Liver (tissue), 9 donors: ENCODE data around the gene OR5K1. TPM values are rescaled to one million over a fixed set of nuclear protein-coding genes. Genes with fewer than 3 reads are reported as not detected.

Source experiments
- DNase-seq: peaks from one replicate; pipeline ENCODE4 v3.0.0-alpha.2; 2017; ENCODE audit warnings: low spot score
- H3K27ac ChIP-seq, 2 donors: one replicate each; pipeline ENCODE4 v1.7.0; 2013; ENCODE audit warnings: inconsistent platforms in 2 of 2, low read length in 2 of 2, control low read depth in 1 of 2, low read depth in 1 of 2, mild to moderate bottlenecking in 1 of 2
- H3K27me3 ChIP-seq, 4 donors: one replicate each; pipeline versions ENCODE4 v1.6.1 to v1.7.0; 2013; ENCODE audit warnings: low read length in 3 of 4, inconsistent platforms in 1 of 4, mild to moderate bottlenecking in 1 of 4, moderate library complexity in 1 of 4; ENCODE audit not compliant: control insufficient read depth in 4 of 4, insufficient read depth in 4 of 4
- H3K36me3 ChIP-seq, 4 donors: one replicate each; pipeline versions ENCODE4 v1.6.1 to v1.7.0; 2013; ENCODE audit warnings: low read length in 3 of 4, mild to moderate bottlenecking in 3 of 4, low read depth in 1 of 4, moderate library complexity in 1 of 4; ENCODE audit not compliant: control insufficient read depth in 4 of 4, insufficient read depth in 3 of 4
- H3K4me1 ChIP-seq, 4 donors: one replicate each; pipeline versions ENCODE4 v1.6.1 to v1.7.0; 2013; ENCODE audit warnings: low read length in 3 of 4, mild to moderate bottlenecking in 3 of 4, moderate library complexity in 1 of 4; ENCODE audit not compliant: control insufficient read depth in 4 of 4, insufficient read depth in 4 of 4
- H3K4me3 ChIP-seq, 3 donors: one replicate each; pipeline versions ENCODE4 v1.6.1 to v1.7.0; 2013; ENCODE audit warnings: low read length in 3 of 3, control low read depth in 1 of 3, low read depth in 1 of 3, mild to moderate bottlenecking in 1 of 3
- H3K9ac ChIP-seq, 2 donors: one replicate each; pipeline ENCODE4 v1.7.0; 2013; ENCODE audit warnings: low read length in 2 of 2, mild to moderate bottlenecking in 2 of 2, moderate library complexity in 2 of 2, control low read depth in 1 of 2, low read depth in 1 of 2
- H3K9me3 ChIP-seq, 4 donors: one replicate each; pipeline versions ENCODE4 v1.6.1 to v1.7.0; 2013; ENCODE audit warnings: low read length in 3 of 4; ENCODE audit not compliant: control insufficient read depth in 4 of 4
- ATF3 ChIP-seq: IDR thresholded peaks from 2 replicates; pipeline ENCODE4 v1.6.1; 2016; ENCODE audit warnings: antibody characterized with exemption
- CTCF ChIP-seq: fragments of 150-350 bp; IDR thresholded peaks from 2 replicates; pipeline ENCODE4 v1.5.1; 2017; ENCODE audit warnings: improper control_type of control experiment, low read depth, low read length; ENCODE audit not compliant: missing input control
- EGR1 ChIP-seq, 2 donors: IDR thresholded peaks; 2 replicates each; pipeline ENCODE4 v1.6.1; 2016 to 2018; ENCODE audit warnings: antibody characterized with exemption in 2 of 2, low read depth in 2 of 2
- FOXA1 ChIP-seq: IDR thresholded peaks from 2 replicates; pipeline ENCODE4 v1.6.1; 2016; ENCODE audit warnings: antibody characterized with exemption
- FOXA2 ChIP-seq: IDR thresholded peaks from 2 replicates; pipeline ENCODE4 v1.6.1; 2016; ENCODE audit warnings: antibody characterized with exemption
- GABPA ChIP-seq, 2 donors: IDR thresholded peaks in 1 of 2; conservative IDR thresholded peaks in 1 of 2; 2 replicates each; pipeline ENCODE4 v1.6.1; 2016; ENCODE audit warnings: antibody characterized with exemption in 2 of 2, mild to moderate bottlenecking in 1 of 2, moderate library complexity in 1 of 2
- HNF4A ChIP-seq, 2 donors: conservative IDR thresholded peaks; 2 replicates each; pipeline ENCODE4 v1.6.1; 2016; ENCODE audit warnings: antibody characterized with exemption in 2 of 2, mild to moderate bottlenecking in 2 of 2
- HNF4G ChIP-seq: IDR thresholded peaks from 2 replicates; pipeline ENCODE4 v1.6.1; 2016; ENCODE audit warnings: antibody characterized with exemption
- JUND ChIP-seq, 2 donors: IDR thresholded peaks; 2 replicates each; pipeline ENCODE4 v1.6.1; 2016; ENCODE audit warnings: antibody characterized with exemption in 2 of 2
- MAX ChIP-seq: IDR thresholded peaks from 2 replicates; pipeline ENCODE4 v1.6.1; 2016; ENCODE audit warnings: antibody characterized with exemption
- NR2F2 ChIP-seq: IDR thresholded peaks from 2 replicates; pipeline ENCODE4 v1.6.1; 2016; ENCODE audit warnings: antibody characterized with exemption
- RAD21 ChIP-seq, 2 donors: IDR thresholded peaks; 2 replicates each; pipeline ENCODE4 v1.6.1; 2016; ENCODE audit warnings: antibody characterized with exemption in 2 of 2, mild to moderate bottlenecking in 2 of 2
- REST ChIP-seq: IDR thresholded peaks from 2 replicates; pipeline ENCODE4 v1.6.1; 2016; ENCODE audit warnings: antibody characterized with exemption, mild to moderate bottlenecking
- RXRA ChIP-seq, 2 donors: IDR thresholded peaks; 2 replicates each; pipeline ENCODE4 v1.6.1; 2017 to 2018; ENCODE audit warnings: antibody characterized with exemption in 2 of 2, mild to moderate bottlenecking in 1 of 2
- SP1 ChIP-seq: IDR thresholded peaks from 2 replicates; pipeline ENCODE4 v1.6.1; 2018; ENCODE audit warnings: antibody characterized with exemption, mild to moderate bottlenecking
- TAF1 ChIP-seq: conservative IDR thresholded peaks from 2 replicates; pipeline ENCODE4 v1.6.1; 2016; ENCODE audit warnings: antibody characterized with exemption, mild to moderate bottlenecking
- YY1 ChIP-seq: IDR thresholded peaks from 2 replicates; pipeline ENCODE4 v1.6.1; 2016; ENCODE audit warnings: antibody characterized with exemption, mild to moderate bottlenecking
- ZBTB33 ChIP-seq: IDR thresholded peaks from 2 replicates; pipeline ENCODE4 v1.6.1; 2016; ENCODE audit warnings: antibody characterized with exemption
- WGBS: extraction: QIAGEN DNeasy Blood & Tissue Kit; methylation state at CpG from one replicate; pipeline ENCODE4 v1.1.7; 2013; 5-methylcytosine and 5-hydroxymethylcytosine counted together
- polyA plus RNA-seq, 2 donors: library from polyadenylated mRNA; stranded (reverse) in 1 of 2; unstranded in 1 of 2; fragments of 200-250 nt in 1 of 2; fragments of >200 nt in 1 of 2; fragmentation: Nextera tagmentation in 1 of 2; extraction: Ambion mirVana in 1 of 2; gene quantifications; one replicate each; pipeline versions ENCODE4 v1.2.1 to v1.2.3, GENCODE V29; 2013 to 2015
- total RNA-seq, 2 donors: library from RNA; depleted of rRNA; stranded (reverse); fragments of >200 nt; gene quantifications; one replicate each; pipeline ENCODE4 v1.2.3, GENCODE V29; 2014
- donor health status: healthy.
- donor health status: healthy.
- donor health status: healthy.
- donor health status: healthy.
- donor health status: healthy.

OR5K1 gene
- total and polyA plus RNA-seq, 4 donors, result not detected

- WGBS, result 100% methylated on average over 1 of the region's 1 CpG
- no peak overlapping the region for H3K9ac ChIP-seq
- DNase-seq, result no peak
- TF ChIP-seq ATF3, result no peak
- no peak for TF ChIP-seq JUND (IDR thresholded peaks at IDR 0.05)
- no peak for TF ChIP-seq GABPA (IDR thresholded peaks at IDR 0.05 in 1 of 2, conservative IDR thresholded peaks at IDR 0.05 in 1 of 2)
- TF ChIP-seq REST, result no peak
- no peak for TF ChIP-seq HNF4G
- TF ChIP-seq ZBTB33, result no peak
- no peak for TF ChIP-seq FOXA1
- TF ChIP-seq SP1, result no peak
- TF ChIP-seq FOXA2, result no peak
- no peak for TF ChIP-seq YY1
- no peak for TF ChIP-seq CTCF
- no peak for TF ChIP-seq RAD21 (IDR thresholded peaks at IDR 0.05)
- TF ChIP-seq RXRA (IDR thresholded peaks at IDR 0.05), result no peak
- TF ChIP-seq TAF1, result no peak
- TF ChIP-seq NR2F2, result no peak
- TF ChIP-seq EGR1 (IDR thresholded peaks at IDR 0.05; ENCODE audit: low read depth in 2 of 2), result no peak
- TF ChIP-seq MAX, result no peak
- no peak for TF ChIP-seq HNF4A (conservative IDR thresholded peaks at IDR 0.05)
- peaks cover 3 to 16% (median 13%) of the 10 kb centered on the region in 4 donors for H3K36me3 ChIP-seq
- H3K9me3 ChIP-seq, result no peaks in the 10 kb centered on the region
- H3K4me1 ChIP-seq, result peaks cover 0 to 2% (median 0%) of the 10 kb centered on the region in 4 donors
- H3K4me3 ChIP-seq, result no peak overlapping the region
- H3K27ac ChIP-seq, result no peak overlapping the region
- no peaks in the 10 kb centered on the region for H3K27me3 ChIP-seq
These were observed 51.9 kb downstream of the OR5K1 start for GRCh38 chr3:98514948-98515347.
